Stimulated activated CD8-positive, alpha-beta memory T cell treated with anti-CD3 and anti-CD28 coated beads, Interleukin-15, amount 100 ng/mL, for 48 hours (primary cell): ENCODE measurements around the gene NOS1AP.

Experiments used
- DNase-seq, 2 donors: peaks; one replicate each; pipeline ENCODE4 v3.0.0-alpha.2; 2020; ENCODE audit warnings: low read depth in 2 of 2

NOS1AP gene

GRCh38 chr1:162367772-162368171, 298.3 kb downstream of the NOS1AP start:
- no peak for DNase-seq

GRCh38 chr1:162368451-162368850, 299.0 kb downstream of the NOS1AP start:
- no peak for DNase-seq

- DNase-seq = no peak
Measured at GRCh38 chr1:162369571-162369970, 300.1 kb downstream of the NOS1AP start.

GRCh38 chr1:162370161-162370560, 300.7 kb downstream of the NOS1AP start:
- no peak for DNase-seq

GRCh38 chr1:162370721-162371120, 301.2 kb downstream of the NOS1AP start:
- no peak for DNase-seq

GRCh38 chr1:162371611-162372010, 302.1 kb downstream of the NOS1AP start:
- no peak for DNase-seq

GRCh38 chr1:162372159-162373071, 302.9 kb downstream of the NOS1AP start:
- DNase-seq = no peak

- DNase-seq = no peak
Measured at GRCh38 chr1:162373072-162373427, 303.6 kb downstream of the NOS1AP start.

- DNase-seq = no peak
Measured at GRCh38 chr1:162373541-162374260, 304.2 kb downstream of the NOS1AP start.

GRCh38 chr1:162374406-162374805, 304.9 kb downstream of the NOS1AP start:
- no peak for DNase-seq

GRCh38 chr1:162375463-162375862, 306.0 kb downstream of the NOS1AP start:
- no peak for DNase-seq

GRCh38 chr1:162376691-162377090, 307.2 kb downstream of the NOS1AP start, which contains the start of gene SPATA46:
Gene SPATA46 (minus strand): TSS chr1:162376854. CDS start chr1:162376790, 64 bp downstream.
- DNase-seq = no peak

GRCh38 chr1:162380061-162380846, 310.8 kb downstream of the NOS1AP start:
- no peak for DNase-seq

GRCh38 chr1:162381383-162381782, 311.9 kb downstream of the NOS1AP start, which contains the start of gene C1orf226:
Gene C1orf226 (plus strand): TSS chr1:162381728. CDS start chr1:162381902, 174 bp downstream.
- DNase-seq = no peak

- DNase-seq = no peak
Measured at GRCh38 chr1:162381941-162382750, 312.7 kb downstream of the NOS1AP start.

GRCh38 chr1:162383091-162383490, 313.6 kb downstream of the NOS1AP start:
- no peak for DNase-seq

GRCh38 chr1:162383516-162383915, 314.0 kb downstream of the NOS1AP start:
- DNase-seq = no peak

GRCh38 chr1:162384116-162384515, 314.6 kb downstream of the NOS1AP start:
- DNase-seq = no peak

GRCh38 chr1:162384601-162385279, 315.2 kb downstream of the NOS1AP start:
- no peak for DNase-seq

- DNase-seq = no peak
Measured at GRCh38 chr1:162385280-162385623, 315.8 kb downstream of the NOS1AP start.

GRCh38 chr1:162385702-162386101, 316.2 kb downstream of the NOS1AP start:
- no peak for DNase-seq
